Heart left ventricle (tissue), 16 donors: ENCODE data around the gene NTRK3. TPM values are rescaled to one million over a fixed set of nuclear protein-coding genes. Genes with fewer than 3 reads are reported as not detected.

ENCODE experiments used
- ATAC-seq, 4 donors: fragments of 200-7000 bp; cut with Tn5 transposase; one replicate each; pipeline ENCODE4 v1.9.1; 2020 to 2022; ENCODE audit warnings: moderate library complexity in 4 of 4, mild to moderate bottlenecking in 3 of 4, moderate number of reproducible peaks in 1 of 4
- DNase-seq, 5 donors: peaks; one replicate each; pipeline ENCODE4 v3.0.0-alpha.2; 2020
- H3K27ac ChIP-seq, 12 donors: fragments of 200-600 bp; sonication (generic) in 4 of 12; one replicate each; pipeline versions ENCODE4 v1.5.0 to v1.8.0; 2016 to 2022; ENCODE audit warnings: mild to moderate bottlenecking in 2 of 12
- H3K27me3 ChIP-seq, 9 donors: fragments of 200-600 bp; sonication (generic) in 2 of 9; one replicate each; pipeline versions ENCODE4 v1.5.1 to v1.8.0; 2016 to 2022; ENCODE audit warnings: mild to moderate bottlenecking in 3 of 9
- H3K36me3 ChIP-seq, 9 donors: fragments of 200-600 bp; sonication (generic) in 2 of 9; one replicate each; pipeline versions ENCODE4 v1.5.0 to v1.8.0; 2018 to 2022; ENCODE audit warnings: mild to moderate bottlenecking in 2 of 9
- H3K4me1 ChIP-seq, 12 donors: fragments of 200-600 bp; sonication (generic) in 4 of 12; one replicate each; pipeline versions ENCODE4 v1.5.0 to v1.8.0; 2016 to 2022; ENCODE audit warnings: mild to moderate bottlenecking in 3 of 12
- H3K4me3 ChIP-seq, 12 donors: fragments of 200-600 bp; sonication (generic) in 4 of 12; one replicate each; pipeline versions ENCODE4 v1.5.0 to v1.8.0; 2017 to 2022; ENCODE audit warnings: mild to moderate bottlenecking in 9 of 12, moderate library complexity in 4 of 12
- H3K9me3 ChIP-seq, 12 donors: fragments of 200-600 bp; sonication (generic) in 4 of 12; one replicate each; pipeline versions ENCODE4 v1.5.0 to v1.8.0; 2016 to 2022; ENCODE audit warnings: mild to moderate bottlenecking in 1 of 12
- POLR2A ChIP-seq, 2 donors: fragments of 450-650 bp; IDR thresholded peaks; one replicate each; pipeline ENCODE4 v1.6.1; 2017; ENCODE audit warnings: antibody characterized with exemption in 2 of 2, mild to moderate bottlenecking in 2 of 2, moderate library complexity in 2 of 2
- WGBS, 4 donors: extraction: QIAGEN DNeasy Blood & Tissue Kit in 2 of 4; methylation state at CpG; one replicate each; pipeline versions ENCODE4 v1.1.5 to v1.1.7; 2013 to 2018; 5-methylcytosine and 5-hydroxymethylcytosine counted together
- intact Hi-C, 10 donors: fragments of 100-400 bp; cut with DNase I; formaldehyde crosslinking; loops; one replicate each; pipeline versions ENCODE4 v1.11.1 to v1.14.2; 2022
- polyA plus RNA-seq, 2 donors: library from polyadenylated mRNA; stranded (reverse); fragments of 200-250 nt; gene quantifications; one replicate each; pipeline ENCODE4 v1.2.3, GENCODE V29; 2013
- total RNA-seq, 9 donors: library from RNA; depleted of rRNA in 2 of 9; stranded (reverse); fragments of >200 nt in 2 of 9; fragmentation: NEBNext Ultra II Directional in 3 of 9; extraction: Animal tissue kit (Norgen Biotek cat#: 25700) in 3 of 9; gene quantifications; one replicate each; pipeline versions ENCODE4 v1.1.0 to v1.2.4, GENCODE V29; 2016 to 2023
- TF ChIP-seq, protein P1 (sequence below), 12 donors: fragments of 200-600 bp; sonication (generic) in 4 of 12; IDR thresholded peaks; one replicate each; pipeline versions ENCODE4 v1.5.0 to v1.8.0; 2018 to 2022; ENCODE audit warnings: antibody characterized with exemption in 12 of 12, mild to moderate bottlenecking in 5 of 12
- donor health status: ischemic (EF 13 %, LVEDD 7.1; RV severe dilation, severe dysfunction).
- donor health status: healthy with polysubstance abuse.
- donor health status: DM: no; HTN: yes; CAD: no.
- donor health status: DM: no; HTN: no; CAD: no.
- donor health status: ischemic (EF 25% LVEDD 6.9; RV normal size, moderate dysfunction).
- donor health status: ischemic (EF 25% LVEDD 5.7; RV mildly dilated, moderate dysfunction).
- donor health status: healthy.
- donor health status: DM: yes; HTN: yes; CAD: no.
- donor health status: ischemic (EF 35%, LVEDD 5.7; RV mildly dilated, moderate dysfunction).
- donor health status: nonischemic (EF 11% LVEDD 7.7; RV severe dilation, severe dysfunction).
- donor health status: DM: yes; HTN: yes; CAD: no.
- donor health status: PGD.
- donor health status: ischemic (EF 29% LVEDD 5.4; RV normal size, mild dysfunction).
- donor health status: nonischemic (EF 23%, LVEDD 6.1; RV moderate dilation, normal function).

NTRK3 gene
- total and polyA plus RNA-seq, 11 donors = 0.53 to 6.8 (median 2.0) TPM

DNA sequence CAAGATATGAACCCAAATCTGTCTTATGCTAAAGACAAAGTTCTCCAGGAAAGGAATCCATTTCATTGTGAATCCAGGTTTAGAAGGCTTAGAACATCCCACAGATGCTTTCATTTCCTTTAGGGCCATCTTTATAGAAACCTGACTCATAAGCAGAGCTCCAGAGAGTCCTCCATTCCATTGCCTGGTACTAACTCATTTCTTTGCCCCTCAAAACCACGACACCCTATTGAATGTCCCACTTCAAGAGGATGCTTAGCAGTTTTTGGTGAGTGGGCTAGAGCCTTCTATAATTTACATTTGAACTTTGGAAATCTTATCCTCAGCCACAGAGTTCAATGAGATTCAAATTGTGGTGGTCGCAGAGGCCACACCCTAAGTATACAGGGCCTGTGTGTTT is 325.0 kb downstream of the NTRK3 start:
- 84 to 94% (median 88%) methylated on average over 2 of the region's 2 CpGs for WGBS, 4 donors
- Histone ChIP-seq H3K4me3 (no peak overlapping the region), H3K27ac (no peak overlapping the region), H3K9me3 (no peaks in the 10 kb centered on the region), H3K4me1 (peaks cover 0 to 4% (median 0%) of the 10 kb centered on the region in 12 donors), H3K36me3 (no peaks in the 10 kb centered on the region), H3K27me3 (no peaks in the 10 kb centered on the region)
- TF ChIP-seq, protein P1, sequence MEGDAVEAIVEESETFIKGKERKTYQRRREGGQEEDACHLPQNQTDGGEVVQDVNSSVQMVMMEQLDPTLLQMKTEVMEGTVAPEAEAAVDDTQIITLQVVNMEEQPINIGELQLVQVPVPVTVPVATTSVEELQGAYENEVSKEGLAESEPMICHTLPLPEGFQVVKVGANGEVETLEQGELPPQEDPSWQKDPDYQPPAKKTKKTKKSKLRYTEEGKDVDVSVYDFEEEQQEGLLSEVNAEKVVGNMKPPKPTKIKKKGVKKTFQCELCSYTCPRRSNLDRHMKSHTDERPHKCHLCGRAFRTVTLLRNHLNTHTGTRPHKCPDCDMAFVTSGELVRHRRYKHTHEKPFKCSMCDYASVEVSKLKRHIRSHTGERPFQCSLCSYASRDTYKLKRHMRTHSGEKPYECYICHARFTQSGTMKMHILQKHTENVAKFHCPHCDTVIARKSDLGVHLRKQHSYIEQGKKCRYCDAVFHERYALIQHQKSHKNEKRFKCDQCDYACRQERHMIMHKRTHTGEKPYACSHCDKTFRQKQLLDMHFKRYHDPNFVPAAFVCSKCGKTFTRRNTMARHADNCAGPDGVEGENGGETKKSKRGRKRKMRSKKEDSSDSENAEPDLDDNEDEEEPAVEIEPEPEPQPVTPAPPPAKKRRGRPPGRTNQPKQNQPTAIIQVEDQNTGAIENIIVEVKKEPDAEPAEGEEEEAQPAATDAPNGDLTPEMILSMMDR (IDR thresholded peaks at IDR 0.05) = no peak
- TF ChIP-seq POLR2A (IDR thresholded peaks at IDR 0.05) = no peak
- intact Hi-C loops = no loop called here
- ATAC-seq = no peak
- no peak for DNase-seq

DNA sequence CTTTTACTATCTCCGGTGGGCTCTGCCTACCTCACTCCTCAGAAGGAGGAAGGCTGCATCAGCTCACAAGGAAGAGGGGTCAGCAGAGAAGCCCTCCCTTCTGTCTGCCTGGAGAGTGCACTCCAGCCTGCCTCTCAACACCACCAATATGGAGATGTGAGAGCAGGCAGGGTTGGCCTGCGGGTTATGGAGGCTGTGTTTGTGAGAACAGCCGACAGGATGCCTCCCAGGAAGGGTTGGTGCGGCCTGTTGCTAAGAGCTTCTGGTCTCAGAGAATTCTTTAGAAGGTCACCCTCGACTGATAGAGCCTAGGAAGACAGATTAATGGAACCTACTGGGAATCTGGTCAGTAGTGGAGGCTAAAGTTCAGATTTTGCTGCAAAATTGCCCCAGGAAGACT is 326.1 kb downstream of the NTRK3 start:
- WGBS, 4 donors = 66 to 72% (median 68%) methylated on average over 5 of the region's 5 CpGs
- Histone ChIP-seq H3K4me1 (peaks cover 0 to 2% (median 0%) of the 10 kb centered on the region in 12 donors), H3K36me3 (no peaks in the 10 kb centered on the region), H3K4me3 (no peak overlapping the region), H3K9me3 (no peaks in the 10 kb centered on the region), H3K27me3 (no peaks in the 10 kb centered on the region), H3K27ac (no peak overlapping the region)
- TF ChIP-seq, protein P1 (IDR thresholded peaks at IDR 0.05) = no peak
- no peak for TF ChIP-seq POLR2A (IDR thresholded peaks at IDR 0.05)
- intact Hi-C loops = no loop called here
- DNase-seq (no peak), ATAC-seq (no peak)

DNA sequence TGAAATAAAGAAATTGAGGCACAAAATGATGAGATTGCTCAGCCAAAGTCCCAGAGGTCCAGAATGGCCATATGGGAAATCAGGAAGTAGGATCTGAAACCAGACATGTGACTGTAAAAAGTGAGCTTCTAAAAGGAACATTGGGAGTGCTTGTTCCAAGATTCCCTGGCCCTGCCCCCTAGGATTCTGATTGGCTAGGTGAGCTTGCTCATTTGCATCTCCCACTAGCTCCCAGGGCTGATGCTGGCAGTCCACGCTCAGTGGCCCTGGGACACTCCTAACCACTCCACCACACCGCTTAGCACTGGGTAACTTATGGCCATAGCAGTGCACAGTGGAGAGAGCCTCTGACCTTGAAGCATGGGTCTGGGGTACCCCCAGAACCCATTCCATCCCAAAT is 326.7 kb downstream of the NTRK3 start:
- ATAC-seq (no peak), DNase-seq (no peak)
- TF ChIP-seq, protein P1 (IDR thresholded peaks at IDR 0.05) = no peak
- no peak for TF ChIP-seq POLR2A (IDR thresholded peaks at IDR 0.05)
- Histone ChIP-seq H3K36me3 (no peaks in the 10 kb centered on the region), H3K4me1 (no peaks in the 10 kb centered on the region), H3K9me3 (no peaks in the 10 kb centered on the region), H3K4me3 (no peak overlapping the region), H3K27ac (no peak overlapping the region), H3K27me3 (no peaks in the 10 kb centered on the region)
- intact Hi-C loops = no loop called here
- WGBS, 4 donors = 87 to 100% (median 90%) methylated on average over 2 of the region's 2 CpGs

DNA sequence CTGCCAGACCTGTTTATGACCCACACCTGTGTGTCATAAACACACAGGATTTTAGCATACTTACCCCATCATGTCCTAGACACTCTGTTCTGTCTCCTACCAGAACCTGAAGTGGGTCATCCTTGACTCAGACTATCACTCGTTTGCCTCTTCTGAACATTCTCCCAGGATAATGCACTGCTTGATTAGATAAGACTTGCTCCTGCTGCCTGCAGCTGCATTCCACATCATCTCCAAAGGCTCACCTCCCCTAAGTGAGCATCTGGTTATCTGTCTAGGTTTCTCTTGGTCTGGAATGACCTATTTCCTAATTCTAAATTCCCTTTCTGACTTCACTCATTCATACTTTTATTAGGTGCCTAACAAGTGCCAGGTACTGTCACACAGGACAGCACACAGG is 332.1 kb downstream of the NTRK3 start:
- H3K4me1 ChIP-seq = no peaks in the 10 kb centered on the region
- H3K4me3 ChIP-seq = no peak overlapping the region
- TF ChIP-seq POLR2A (IDR thresholded peaks at IDR 0.05) = no peak
- TF ChIP-seq, protein P1 (IDR thresholded peaks at IDR 0.05) = no peak
- H3K9me3 ChIP-seq = no peaks in the 10 kb centered on the region
- H3K36me3 ChIP-seq = no peaks in the 10 kb centered on the region
- no peak for DNase-seq
- no peak overlapping the region for H3K27ac ChIP-seq
- no peak for ATAC-seq
- H3K27me3 ChIP-seq = peaks cover 0 to 4% (median 0%) of the 10 kb centered on the region in 9 donors
- intact Hi-C loops = no loop called here
- 17 to 41% (median 24%) methylated on average over 1 of the region's 1 CpG for WGBS, 4 donors
